Lower lobe of right lung (tissue), 2 donors: ENCODE measurements around the gene INMT. TPM values are rescaled to one million over a fixed set of nuclear protein-coding genes. Genes with fewer than 3 reads are reported as not detected.

Source experiments
- ATAC-seq, 2 donors: fragments of 200-7000 bp; cut with Tn5 transposase; one replicate each; pipeline ENCODE4 v1.9.1; 2020 to 2022; ENCODE audit warnings: mild to moderate bottlenecking in 2 of 2, moderate library complexity in 2 of 2
- DNase-seq: peaks from one replicate; pipeline ENCODE4 v3.0.0-alpha.2; 2020
- H3K27ac ChIP-seq: fragments of 200-600 bp; one replicate; pipeline ENCODE4 v1.8.0; 2022
- H3K27me3 ChIP-seq: fragments of 200-600 bp; one replicate; pipeline ENCODE4 v1.8.0; 2022; ENCODE audit warnings: low read depth
- H3K36me3 ChIP-seq: fragments of 200-600 bp; one replicate; pipeline ENCODE4 v1.8.0; 2022; ENCODE audit warnings: mild to moderate bottlenecking
- H3K4me1 ChIP-seq: fragments of 200-600 bp; one replicate; pipeline ENCODE4 v1.8.0; 2022
- H3K4me3 ChIP-seq: fragments of 200-600 bp; one replicate; pipeline ENCODE4 v1.8.0; 2022; ENCODE audit warnings: mild to moderate bottlenecking
- H3K9me3 ChIP-seq: fragments of 200-600 bp; one replicate; pipeline ENCODE4 v1.8.0; 2022
- CTCF ChIP-seq: fragments of 200-600 bp; IDR thresholded peaks from one replicate; pipeline ENCODE4 v1.8.0; 2022; ENCODE audit warnings: antibody characterized with exemption, mild to moderate bottlenecking
- intact Hi-C: fragments of 100-400 bp; cut with DNase I; formaldehyde crosslinking; loops from one replicate; pipeline ENCODE4 v1.11.0; 2022
- total RNA-seq: library from RNA; stranded (reverse); fragmentation: NEBNext Ultra II Directional; extraction: Animal tissue kit (Norgen Biotek cat#: 25700); gene quantifications from one replicate; pipeline ENCODE4 v1.2.1, GENCODE V29; 2021
- donor health status: DM: no; HTN: yes; CAD: no; lungs with severe emphysema.

The INMT gene
- total RNA-seq, 1 donor from 2014 or later: 249 TPM

- no peak overlapping the region for H3K4me3 ChIP-seq
- H3K27me3 ChIP-seq: no peaks in the 10 kb centered on the region
- no peak for ATAC-seq
- H3K36me3 ChIP-seq: peaks cover 37% of the 10 kb centered on the region
- H3K27ac ChIP-seq: no peak overlapping the region
- intact Hi-C loops: no loop called here
- TF ChIP-seq CTCF: peak; percentile 14
- H3K9me3 ChIP-seq: no peaks in the 10 kb centered on the region
- peaks cover 13% of the 10 kb centered on the region for H3K4me1 ChIP-seq
- no peak for DNase-seq
Measured at GRCh38 chr7:30791114-30791513, 39.2 kb downstream of the INMT start.

- H3K36me3 ChIP-seq: peaks cover 26% of the 10 kb centered on the region
- H3K4me1 ChIP-seq: peaks cover 21% of the 10 kb centered on the region
- intact Hi-C loops: loop anchor here (5.0 kb wide), 1 partner anchor 327 kb away; no protein-coding TSS in a partner anchor
- no peaks in the 10 kb centered on the region for H3K27me3 ChIP-seq
- ATAC-seq: peak; percentile 35 to 38
- H3K27ac ChIP-seq: peak overlapping the region; percentile 2
- H3K9me3 ChIP-seq: no peaks in the 10 kb centered on the region
- no peak for TF ChIP-seq CTCF
- no peak overlapping the region for H3K4me3 ChIP-seq
- no peak for DNase-seq
Measured at GRCh38 chr7:30795161-30795948, 43.4 kb downstream of the INMT start.

- no peak for DNase-seq
- Histone ChIP-seq H3K27ac (no peak overlapping the region), H3K4me3 (no peak overlapping the region), H3K27me3 (no peaks in the 10 kb centered on the region), H3K36me3 (peaks cover 24% of the 10 kb centered on the region), H3K4me1 (peaks cover 30% of the 10 kb centered on the region), H3K9me3 (no peaks in the 10 kb centered on the region)
- TF ChIP-seq CTCF: no peak
- intact Hi-C loops: loop anchor here (5.0 kb wide), 1 partner anchor 326 kb away; no protein-coding TSS in a partner anchor
- no peak for ATAC-seq
Measured at GRCh38 chr7:30796105-30796869, 44.4 kb downstream of the INMT start.

DNA sequence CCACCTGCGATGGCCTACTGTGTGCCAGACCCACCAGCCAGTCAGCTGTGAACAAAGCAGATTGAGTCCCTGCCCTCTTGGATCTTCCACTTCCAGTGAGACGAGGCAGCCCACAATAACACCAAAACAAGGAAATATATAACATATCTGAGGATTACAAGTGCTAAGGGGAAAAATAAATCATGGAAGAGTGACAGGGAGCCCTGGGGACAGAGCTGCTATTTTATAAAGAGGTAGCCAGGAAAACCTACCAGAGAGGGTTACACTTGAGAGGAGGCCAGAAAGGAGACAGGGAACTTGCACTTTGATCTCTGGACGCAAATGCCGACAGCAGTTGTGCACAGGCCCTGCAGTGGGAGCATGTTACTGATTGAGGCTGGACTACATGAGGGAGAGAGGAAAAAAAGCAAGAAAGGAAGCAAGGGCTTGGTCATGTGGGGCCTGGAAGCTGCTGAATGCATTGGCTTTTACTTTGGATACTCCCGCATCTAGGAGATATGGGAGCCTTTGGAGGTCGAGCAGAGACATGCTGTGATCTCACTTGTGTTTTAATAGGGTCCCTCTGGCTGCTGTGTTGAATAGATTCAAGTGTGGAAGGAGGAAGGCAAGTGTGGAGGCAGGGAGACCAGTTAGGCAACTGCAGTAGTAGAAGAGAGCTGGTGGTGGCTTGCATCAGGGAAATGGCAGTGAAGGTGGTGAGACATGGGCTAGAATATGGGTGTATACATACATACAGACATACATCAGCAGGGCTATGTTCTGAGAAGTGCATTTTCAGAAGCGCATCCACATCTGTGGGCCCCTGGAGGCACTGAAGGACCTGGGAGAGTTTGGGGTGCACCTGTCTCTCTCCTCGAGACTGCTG is 45.5 kb downstream of the INMT start:
- Histone ChIP-seq H3K4me3 (no peak overlapping the region), H3K27me3 (no peaks in the 10 kb centered on the region), H3K27ac (peak overlapping the region; percentile 13), H3K9me3 (no peaks in the 10 kb centered on the region), H3K36me3 (peaks cover 16% of the 10 kb centered on the region), H3K4me1 (peaks cover 35% of the 10 kb centered on the region)
- DNase-seq (no peak), ATAC-seq (no peak)
- intact Hi-C loops: loop anchor here (5.0 kb wide), 1 partner anchor 325 kb away; no protein-coding TSS in a partner anchor
- no peak for TF ChIP-seq CTCF
